HAP-1 (cell line): ENCODE results near the gene ARHGEF12.

Experiments
- DNase-seq, 2 experiments: peaks; one replicate each; pipeline ENCODE4 v3.0.0-alpha.2; 2016 to 2020; ENCODE audit warnings: low spot score in 2 of 2
- H3K27me3 ChIP-seq: fragments of 250-450 bp; sonication (Bioruptor Pico); 2 replicates; pipeline ENCODE4 v1.5.1; 2020; ENCODE audit warnings: low read depth, mild to moderate bottlenecking, moderate library complexity
- H3K36me3 ChIP-seq: fragments of 250-450 bp; sonication (Bioruptor Pico); replicated peaks from 2 replicates; pipeline ENCODE4 v1.5.1; 2020; ENCODE audit warnings: mild to moderate bottlenecking
- H3K4me1 ChIP-seq: fragments of 250-450 bp; sonication (Bioruptor Pico); 2 replicates; pipeline ENCODE4 v1.5.1; 2020; ENCODE audit warnings: mild to moderate bottlenecking
- H3K4me3 ChIP-seq: fragments of 250-450 bp; sonication (Bioruptor Pico); 2 replicates; pipeline ENCODE4 v1.5.1; 2020; ENCODE audit warnings: mild to moderate bottlenecking, moderate library complexity
- H3K9me3 ChIP-seq: fragments of 250-450 bp; sonication (Bioruptor Pico); 2 replicates; pipeline ENCODE4 v1.5.1; 2020; ENCODE audit warnings: mild to moderate bottlenecking, moderate library complexity
- in situ Hi-C: fragments of 300-500 bp; cut with MboI; formaldehyde crosslinking; loops from 3 replicates; pipeline ENCODE4 v1.14.3; 2020; ENCODE audit warnings: low sequenced_read_pairs, inconsistent platforms, mixed read lengths

ARHGEF12 gene

GRCh38 chr11:120465921-120466534 lies 129.8 kb downstream of the ARHGEF12 start:
- in situ Hi-C loops = no loop called here
- Histone ChIP-seq H3K9me3 (no peaks in the 10 kb centered on the region), H3K4me1 (no peaks in the 10 kb centered on the region), H3K36me3 (peaks cover 76% of the 10 kb centered on the region), H3K27me3 (no peaks in the 10 kb centered on the region), H3K4me3 (no peak overlapping the region)
- no peak for DNase-seq

GRCh38 chr11:120467627-120468026 lies 131.4 kb downstream of the ARHGEF12 start:
- Histone ChIP-seq H3K4me1 (no peaks in the 10 kb centered on the region), H3K27me3 (no peaks in the 10 kb centered on the region), H3K36me3 (peaks cover 63% of the 10 kb centered on the region), H3K4me3 (no peak overlapping the region), H3K9me3 (no peaks in the 10 kb centered on the region)
- in situ Hi-C loops = no loop called here
- no peak for DNase-seq

GRCh38 chr11:120471131-120471530 lies 134.9 kb downstream of the ARHGEF12 start:
- no peak overlapping the region for H3K4me3 ChIP-seq
- H3K9me3 ChIP-seq = no peaks in the 10 kb centered on the region
- in situ Hi-C loops = no loop called here
- no peaks in the 10 kb centered on the region for H3K4me1 ChIP-seq
- H3K36me3 ChIP-seq = peaks cover 48% of the 10 kb centered on the region
- no peak for DNase-seq
- no peaks in the 10 kb centered on the region for H3K27me3 ChIP-seq

- Histone ChIP-seq H3K4me3 (no peak overlapping the region), H3K4me1 (no peaks in the 10 kb centered on the region), H3K9me3 (no peaks in the 10 kb centered on the region), H3K27me3 (no peaks in the 10 kb centered on the region), H3K36me3 (peaks cover 46% of the 10 kb centered on the region)
- in situ Hi-C loops = no loop called here
- DNase-seq = no peak
Observed at GRCh38 chr11:120471994-120472393, 135.8 kb downstream of the ARHGEF12 start.

- Histone ChIP-seq H3K4me3 (no peak overlapping the region), H3K36me3 (peaks cover 45% of the 10 kb centered on the region), H3K4me1 (no peaks in the 10 kb centered on the region), H3K9me3 (no peaks in the 10 kb centered on the region), H3K27me3 (no peaks in the 10 kb centered on the region)
- in situ Hi-C loops = no loop called here
- no peak for DNase-seq
Observed at GRCh38 chr11:120473503-120473902, 137.3 kb downstream of the ARHGEF12 start.

DNA sequence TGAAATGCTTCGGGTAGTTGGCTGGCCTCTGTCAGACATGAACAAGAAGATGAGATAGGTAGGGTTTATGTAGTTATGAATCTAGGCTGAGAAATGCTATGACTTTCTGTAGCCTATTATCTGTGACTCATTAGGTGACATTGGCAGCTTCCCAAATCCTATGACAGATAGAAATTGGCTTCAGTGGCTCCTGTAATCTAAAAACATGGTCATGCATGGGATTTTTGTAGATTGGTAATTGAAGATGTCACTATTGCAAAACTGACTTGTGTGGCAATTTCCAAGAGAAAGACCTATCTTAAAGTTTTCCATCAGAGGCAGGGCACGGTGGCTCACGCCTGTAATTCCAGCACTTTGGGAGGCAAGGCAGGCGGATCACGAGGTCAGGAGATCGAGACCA lies 145.9 kb downstream of the ARHGEF12 start:
- in situ Hi-C loops = no loop called here
- Histone ChIP-seq H3K27me3 (no peaks in the 10 kb centered on the region), H3K9me3 (no peaks in the 10 kb centered on the region), H3K4me1 (no peaks in the 10 kb centered on the region), H3K36me3 (peaks cover 49% of the 10 kb centered on the region), H3K4me3 (no peak overlapping the region)
- no peak for DNase-seq

DNA sequence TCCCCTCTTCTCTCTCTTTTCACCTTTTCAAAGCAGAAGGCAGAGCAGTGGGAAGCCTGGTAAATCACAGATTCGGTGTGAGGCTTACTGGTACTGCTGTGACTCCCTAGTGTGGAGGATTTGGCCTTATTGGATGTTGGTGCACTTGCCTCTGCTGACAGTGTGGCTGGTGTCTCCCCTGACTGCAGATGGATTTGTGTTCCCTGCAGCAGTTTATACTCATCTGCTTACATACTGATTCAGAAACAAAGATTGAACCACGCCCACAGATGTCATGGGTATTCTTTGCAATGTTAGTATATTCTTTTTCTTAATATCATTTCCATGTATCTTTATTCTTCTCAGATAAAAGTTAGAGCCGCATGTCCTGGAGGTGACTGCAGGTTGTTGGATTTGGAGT lies 148.5 kb downstream of the ARHGEF12 start:
- no peaks in the 10 kb centered on the region for H3K9me3 ChIP-seq
- no peak for DNase-seq
- H3K36me3 ChIP-seq = peaks cover 33% of the 10 kb centered on the region
- H3K4me3 ChIP-seq = no peak overlapping the region
- in situ Hi-C loops = no loop called here
- H3K27me3 ChIP-seq = no peaks in the 10 kb centered on the region
- no peaks in the 10 kb centered on the region for H3K4me1 ChIP-seq

DNA sequence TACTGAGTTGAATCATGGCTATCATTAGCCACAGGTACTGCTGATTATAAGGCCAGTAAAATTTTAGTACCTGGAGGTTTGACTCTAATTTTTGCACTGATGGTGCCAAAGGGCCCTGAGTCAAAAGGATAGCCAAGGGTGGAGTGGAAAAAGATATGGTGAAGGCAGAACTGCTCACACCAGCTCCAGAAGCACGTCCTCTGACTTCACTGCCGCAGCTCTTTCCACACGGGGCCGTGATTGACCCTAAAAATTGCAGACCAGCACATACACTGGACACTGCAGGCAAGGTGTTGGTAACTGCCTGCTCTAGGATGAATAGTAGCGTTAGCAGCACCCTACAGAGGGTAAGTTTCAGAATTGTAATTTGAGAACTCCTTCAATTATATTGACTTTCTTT lies 149.9 kb downstream of the ARHGEF12 start:
- no peaks in the 10 kb centered on the region for H3K27me3 ChIP-seq
- in situ Hi-C loops = no loop called here
- H3K4me3 ChIP-seq = no peak overlapping the region
- peaks cover 22% of the 10 kb centered on the region for H3K36me3 ChIP-seq
- H3K4me1 ChIP-seq = no peaks in the 10 kb centered on the region
- no peaks in the 10 kb centered on the region for H3K9me3 ChIP-seq
- no peak for DNase-seq

DNA sequence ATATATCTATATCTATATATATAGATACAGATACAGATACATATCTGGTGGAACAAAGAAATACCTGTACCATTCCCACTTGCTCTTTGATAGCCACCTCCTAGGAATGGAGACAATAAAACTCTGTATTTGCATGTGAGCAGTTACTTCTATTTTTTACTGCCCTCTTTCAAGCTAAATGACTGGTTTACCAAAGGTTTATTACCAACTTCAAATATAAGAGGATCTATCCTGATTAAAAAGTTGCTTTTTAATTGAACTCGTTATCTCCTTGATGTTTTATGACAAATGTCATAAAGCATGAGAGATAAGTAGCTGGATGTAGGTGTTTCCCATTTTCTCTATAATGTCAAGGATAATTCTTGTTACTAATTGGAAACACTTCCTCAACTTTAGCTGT lies 153.6 kb downstream of the ARHGEF12 start:
- no peak for DNase-seq
- Histone ChIP-seq H3K4me1 (no peaks in the 10 kb centered on the region), H3K4me3 (no peak overlapping the region), H3K36me3 (peaks cover 13% of the 10 kb centered on the region), H3K27me3 (no peaks in the 10 kb centered on the region), H3K9me3 (no peaks in the 10 kb centered on the region)
- in situ Hi-C loops = no loop called here

- Histone ChIP-seq H3K4me1 (peaks cover under 1% of the 10 kb centered on the region), H3K9me3 (no peaks in the 10 kb centered on the region), H3K4me3 (no peak overlapping the region), H3K27me3 (no peaks in the 10 kb centered on the region), H3K36me3 (no peaks in the 10 kb centered on the region; the same call in 1 of the 2 replicates)
- DNase-seq = no peak
- in situ Hi-C loops = no loop called here
Observed at GRCh38 chr11:120492486-120492885, 156.3 kb downstream of the ARHGEF12 start.

DNA sequence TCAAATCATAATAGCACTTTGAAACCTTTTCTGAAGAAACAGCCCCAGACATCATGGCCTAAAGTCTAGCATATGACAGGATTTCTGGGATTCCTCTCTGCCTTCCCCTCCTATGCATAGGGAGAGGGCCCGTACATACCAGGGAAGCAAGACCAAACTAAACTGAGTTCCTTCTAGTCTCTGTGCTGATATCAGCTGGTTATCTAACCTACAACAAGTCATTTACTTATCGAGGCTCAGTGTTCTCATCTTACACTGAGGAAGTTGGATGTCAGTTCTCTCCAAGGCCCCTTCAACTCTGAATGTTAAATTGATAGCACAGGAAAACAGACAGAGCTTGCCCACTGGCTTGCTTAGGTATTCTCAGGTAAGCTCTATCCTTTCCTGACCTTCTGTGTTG lies 158.4 kb downstream of the ARHGEF12 start:
- in situ Hi-C loops = no loop called here
- no peak for DNase-seq
- Histone ChIP-seq H3K27me3 (no peaks in the 10 kb centered on the region), H3K4me1 (peaks cover 10% of the 10 kb centered on the region), H3K36me3 (no peaks in the 10 kb centered on the region; the same call in 1 of the 2 replicates), H3K9me3 (no peaks in the 10 kb centered on the region), H3K4me3 (no peak overlapping the region)

- Histone ChIP-seq H3K27me3 (no peaks in the 10 kb centered on the region), H3K36me3 (no peaks in the 10 kb centered on the region), H3K4me1 (peaks cover 37% of the 10 kb centered on the region), H3K4me3 (no peak overlapping the region), H3K9me3 (no peaks in the 10 kb centered on the region)
- no peak for DNase-seq
- in situ Hi-C loops = no loop called here
Observed at GRCh38 chr11:120499088-120499487, 162.9 kb downstream of the ARHGEF12 start.

DNA sequence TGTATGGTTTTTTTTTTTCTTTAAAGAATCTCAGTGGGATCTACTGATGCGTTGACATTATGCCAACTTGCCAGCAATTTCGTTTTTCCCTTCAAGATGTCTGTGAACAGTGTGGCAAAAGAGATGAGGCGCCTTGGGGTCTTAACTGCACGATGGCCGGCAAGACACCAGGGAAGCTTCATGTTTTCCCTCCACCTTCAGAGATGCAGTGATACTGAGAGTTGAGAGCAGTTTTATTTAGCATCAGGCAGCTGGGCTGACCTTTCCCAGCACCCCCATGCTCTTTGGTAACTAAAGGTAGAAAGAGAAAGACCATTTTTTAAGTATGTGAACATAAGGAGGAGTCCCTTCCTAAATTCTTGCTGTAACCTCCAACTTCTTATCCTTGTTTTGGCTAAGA lies 163.6 kb downstream of the ARHGEF12 start:
- DNase-seq = no peak
- Histone ChIP-seq H3K4me1 (peaks cover 42% of the 10 kb centered on the region), H3K4me3 (no peak overlapping the region), H3K36me3 (no peaks in the 10 kb centered on the region), H3K27me3 (no peaks in the 10 kb centered on the region), H3K9me3 (no peaks in the 10 kb centered on the region)
- in situ Hi-C loops = loop anchor here (25.0 kb wide), 1 partner anchor 687 kb away; no protein-coding TSS in a partner anchor

DNA sequence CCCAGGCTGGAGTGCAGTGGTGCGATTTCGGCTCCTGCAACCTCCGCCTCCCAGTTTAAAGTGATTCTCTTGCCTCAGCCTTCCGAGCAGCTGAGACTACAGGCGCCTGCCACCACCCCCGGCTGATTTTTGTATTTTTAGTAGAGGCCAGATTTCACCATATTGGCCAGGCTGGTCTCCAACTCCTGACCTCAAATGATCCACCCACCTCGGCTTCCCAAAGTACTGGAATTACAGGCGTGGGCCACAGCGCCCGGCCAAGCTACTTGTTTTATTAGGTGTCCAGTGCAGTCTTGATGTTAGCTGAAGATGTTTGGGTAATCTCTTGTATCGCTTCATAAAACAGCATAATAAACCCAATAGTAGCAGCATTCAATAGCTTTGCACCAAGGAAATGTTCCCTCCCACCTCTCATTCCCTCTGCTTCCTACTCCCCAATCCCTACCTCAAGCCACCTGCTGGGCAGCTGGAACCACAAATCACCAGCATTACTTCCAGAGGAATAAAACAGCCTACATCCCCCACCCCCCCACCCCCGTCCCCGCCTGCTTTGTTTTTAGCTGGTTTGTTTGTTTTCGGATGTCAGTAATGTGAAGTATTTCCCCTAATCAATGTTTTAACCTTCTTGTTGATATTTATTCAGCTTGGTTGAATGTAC lies 164.3 kb downstream of the ARHGEF12 start:
- Histone ChIP-seq H3K27me3 (no peaks in the 10 kb centered on the region), H3K4me1 (peaks cover 42% of the 10 kb centered on the region), H3K9me3 (no peaks in the 10 kb centered on the region), H3K4me3 (no peak overlapping the region), H3K36me3 (no peaks in the 10 kb centered on the region)
- peak in 1 of 2 experiments; percentile 31 for DNase-seq
- in situ Hi-C loops = loop anchor here (25.0 kb wide), 1 partner anchor 687 kb away; no protein-coding TSS in a partner anchor
